ENCODE results near the gene LGR5. TPM values are rescaled to one million over a fixed set of nuclear protein-coding genes. Genes with fewer than 3 reads are reported as not detected.

LGR5 gene
- total and polyA plus RNA-seq, 2 donors (not counting 3 experiments of a cell fraction or from before 2014, with no cell fraction given), result not detected

- BruUV-seq (replicated peaks), result no TSS peak
- FAIRE-seq, result peak; percentile 55
- Histone ChIP-seq H3K27me3 (ENCODE audit: control insufficient read depth in 2 of 2, insufficient read depth in 2 of 2, low read length in 2 of 2) (peaks cover 37 to 54% of the 10 kb centered on the region in 2 experiments), H3K36me3 (ENCODE audit: control insufficient read depth in 2 of 2, extremely low read depth in 1 of 2, insufficient read depth in 2 of 2, low read length in 2 of 2) (no peaks in the 10 kb centered on the region), H3K4me3 (replicated peaks in 1 of 3; ENCODE audit: insufficient read depth in 1 of 3, low read depth in 1 of 3, low read length in 3 of 3) (peak overlapping the region in 1 of 3 experiments; percentile 32), H4K20me1 (replicated peaks; ENCODE audit: control insufficient read depth, extremely low read depth, insufficient read depth, low read length) (no peaks in the 10 kb centered on the region), H3K9me3 (replicated peaks; ENCODE audit: control insufficient read depth, insufficient read depth, low read length) (no peaks in the 10 kb centered on the region), H3K4me2 (ENCODE audit: insufficient read depth, low read length) (peak overlapping the region; percentile 59), H3K9me1 (replicated peaks; ENCODE audit: control insufficient read depth, extremely low read depth, insufficient read depth, low read length) (no peaks in the 10 kb centered on the region), H3K9ac (replicated peaks; ENCODE audit: extremely low read depth, insufficient read depth, low read length) (no peak overlapping the region), H2AFZ (ENCODE audit: low read depth, low read length) (peak overlapping the region; percentile 51), H3K79me2 (ENCODE audit: control insufficient read depth, insufficient read depth, low read length) (no peaks in the 10 kb centered on the region), H3K4me1 (ENCODE audit: control insufficient read depth, extremely low read depth, insufficient read depth, low read length) (peaks cover 7% of the 10 kb centered on the region), H3K27ac (ENCODE audit: insufficient read depth, low read depth, low read length) (no peak overlapping the region)
- intact Hi-C loops (cut with micrococcal nuclease), result no loop called here
- dilution Hi-C loops (cut with MboI; ENCODE audit: extremely low pct_ligation_motif_present, low sequenced_read_pairs), result no loop called here
- TF ChIP-seq POLR2AphosphoS5 (IDR thresholded peaks at IDR 0.05; ENCODE audit: insufficient read depth, low read depth, low read length), result no peak
- peak; percentile 18 for TF ChIP-seq FOS (IDR thresholded peaks at IDR 0.05; ENCODE audit: borderline replicate concordance, insufficient read depth, low read length)
- POLR2A ChIA-PET, result no interaction called here
- CTCF ChIA-PET, result interaction anchor here (1.0 to 1.8 kb wide), 4 partner anchors 13 to 308 kb away, joined by 3 to 4 read pairs (median 3); no protein-coding TSS in a partner anchor
- DNase-seq (ENCODE audit: low read depth, low spot score), result peak; percentile 21
Measured at GRCh38 chr12:71438670-71439361, 782 bp upstream of the LGR5 start.

DNA sequence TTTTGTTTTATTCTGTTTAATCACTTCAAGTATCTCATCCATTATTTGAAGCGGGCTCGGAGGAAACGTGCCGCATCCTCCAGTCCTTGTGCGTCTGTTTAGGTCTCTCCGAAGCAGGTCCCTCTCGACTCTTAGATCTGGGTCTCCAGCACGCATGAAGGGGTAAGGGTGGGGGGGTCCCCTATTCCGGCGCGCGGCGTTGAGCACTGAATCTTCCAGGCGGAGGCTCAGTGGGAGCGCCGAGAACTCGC lies 311 bp upstream of the LGR5 start:
- Histone ChIP-seq H3K4me3 (replicated peaks in 1 of 3; ENCODE audit: insufficient read depth in 1 of 3, low read depth in 1 of 3, low read length in 3 of 3) (peak overlapping the region in 2 of 3 experiments; percentile 13 to 32), H3K4me1 (ENCODE audit: control insufficient read depth, extremely low read depth, insufficient read depth, low read length) (peaks cover 7% of the 10 kb centered on the region), H3K36me3 (ENCODE audit: control insufficient read depth in 2 of 2, extremely low read depth in 1 of 2, insufficient read depth in 2 of 2, low read length in 2 of 2) (no peaks in the 10 kb centered on the region), H4K20me1 (replicated peaks; ENCODE audit: control insufficient read depth, extremely low read depth, insufficient read depth, low read length) (no peaks in the 10 kb centered on the region), H3K9ac (replicated peaks; ENCODE audit: extremely low read depth, insufficient read depth, low read length) (no peak overlapping the region), H3K27me3 (ENCODE audit: control insufficient read depth in 2 of 2, insufficient read depth in 2 of 2, low read length in 2 of 2) (peaks cover 37 to 56% of the 10 kb centered on the region in 2 experiments), H3K9me1 (replicated peaks; ENCODE audit: control insufficient read depth, extremely low read depth, insufficient read depth, low read length) (no peaks in the 10 kb centered on the region), H3K27ac (ENCODE audit: insufficient read depth, low read depth, low read length) (no peak overlapping the region), H3K9me3 (replicated peaks; ENCODE audit: control insufficient read depth, insufficient read depth, low read length) (no peaks in the 10 kb centered on the region), H3K79me2 (ENCODE audit: control insufficient read depth, insufficient read depth, low read length) (no peaks in the 10 kb centered on the region), H2AFZ (ENCODE audit: low read depth, low read length) (peak overlapping the region; percentile 51), H3K4me2 (ENCODE audit: insufficient read depth, low read length) (peak overlapping the region; percentile 59)
- BruUV-seq (replicated peaks), result no TSS peak
- dilution Hi-C loops (cut with MboI; ENCODE audit: extremely low pct_ligation_motif_present, low sequenced_read_pairs), result no loop called here
- no peak for FAIRE-seq
- intact Hi-C loops (cut with micrococcal nuclease), result no loop called here
- TF ChIP-seq EZH2 (IDR thresholded peaks at IDR 0.05; ENCODE audit: borderline replicate concordance, low read depth, low read length, severe bottlenecking) (no peak), GATA2 (IDR thresholded peaks at IDR 0.05; ENCODE audit: insufficient read depth, insufficient read length, low read depth, low read length) (no peak), FOS (IDR thresholded peaks at IDR 0.05; ENCODE audit: borderline replicate concordance, insufficient read depth, low read length) (no peak), MAX (IDR thresholded peaks at IDR 0.05; ENCODE audit: insufficient read depth, insufficient read length) (no peak), JUN (IDR thresholded peaks at IDR 0.05; ENCODE audit: borderline replicate concordance, insufficient read depth, insufficient read length, low read depth) (no peak), POLR2AphosphoS5 (IDR thresholded peaks at IDR 0.05; ENCODE audit: insufficient read depth, low read depth, low read length) (no peak), CTCF (IDR thresholded peaks at IDR 0.05; ENCODE audit: extremely low read depth in 1 of 2, insufficient read depth in 1 of 2, low read depth in 1 of 2, low read length in 2 of 2) (no peak), POLR2A (IDR thresholded peaks at IDR 0.05; ENCODE audit: low read depth, low read length) (no peak), MYC (IDR thresholded peaks at IDR 0.05; ENCODE audit: low read depth, low read length) (no peak)
- ChIA-PET POLR2A (no interaction called here), CTCF (interaction anchor here (1.0 to 1.8 kb wide), 4 partner anchors 14 to 308 kb away, joined by 3 to 4 read pairs (median 3); no protein-coding TSS in a partner anchor)
- DNase-seq (ENCODE audit: low read depth, low spot score), result no peak

Data from endothelial cell of umbilical vein (primary cell).